Sigmoid colon (tissue), 7 donors: ENCODE data around the gene GPSM3. TPM values are rescaled to one million over a fixed set of nuclear protein-coding genes. Genes with fewer than 3 reads are reported as not detected.

Experiments used
- DNase-seq: peaks from one replicate; pipeline ENCODE4 v3.0.0-alpha.2; 2019
- H3K27ac ChIP-seq, 4 donors: fragments of 200-600 bp; sonication (generic); one replicate each; pipeline ENCODE4 v1.5.1; 2016 to 2019; ENCODE audit warnings: mild to moderate bottlenecking in 1 of 4
- H3K27me3 ChIP-seq, 3 donors: fragments of 200-600 bp; sonication (generic); one replicate each; pipeline ENCODE4 v1.5.1; 2019; ENCODE audit warnings: mild to moderate bottlenecking in 1 of 3
- H3K36me3 ChIP-seq, 4 donors: fragments of 200-600 bp; sonication (generic); one replicate each; pipeline ENCODE4 v1.5.1; 2016 to 2019
- H3K4me1 ChIP-seq, 4 donors: fragments of 200-600 bp; sonication (generic); one replicate each; pipeline ENCODE4 v1.5.1; 2017 to 2019
- H3K4me3 ChIP-seq, 4 donors: fragments of 200-600 bp; sonication (generic); one replicate each; pipeline ENCODE4 v1.5.1; 2017 to 2019; ENCODE audit warnings: mild to moderate bottlenecking in 2 of 4, moderate library complexity in 1 of 4
- H3K9me3 ChIP-seq, 4 donors: fragments of 200-600 bp in 3 of 4; sonication (generic) in 3 of 4; one replicate each; pipeline versions ENCODE4 v1.5.1 to v1.6.1; 2013 to 2019
- CTCF ChIP-seq, 4 experiments: fragments of 450-650 bp in 3 of 4; fragments of 200-600 bp in 1 of 4; IDR thresholded peaks; one replicate each; pipeline ENCODE4 v1.5.1; 2016 to 2019; ENCODE audit warnings: antibody characterized with exemption in 4 of 4, mild to moderate bottlenecking in 3 of 4, moderate library complexity in 2 of 4
- EP300 ChIP-seq, 4 donors: sonication (generic); formaldehyde crosslinking; IDR thresholded peaks; one replicate each; pipeline ENCODE4 v1.6.1; 2017; ENCODE audit warnings: antibody characterized with exemption in 4 of 4
- POLR2A ChIP-seq, 2 donors: fragments of 450-650 bp; IDR thresholded peaks; one replicate each; pipeline ENCODE4 v1.6.1; 2016; ENCODE audit warnings: antibody characterized with exemption in 2 of 2, mild to moderate bottlenecking in 2 of 2, moderate library complexity in 2 of 2
- POLR2AphosphoS5 ChIP-seq, 4 donors: sonication (generic); formaldehyde crosslinking; IDR thresholded peaks; one replicate each; pipeline ENCODE4 v1.6.1; 2017; ENCODE audit warnings: antibody characterized with exemption in 4 of 4
- WGBS, 2 donors: extraction: QIAGEN DNeasy Blood & Tissue Kit; methylation state at CpG; one replicate each; pipeline ENCODE4 v1.1.7; 2013; 5-methylcytosine and 5-hydroxymethylcytosine counted together
- intact Hi-C: fragments of 100-400 bp; cut with DNase I; formaldehyde crosslinking; loops from one replicate; pipeline ENCODE4 v1.15.1; 2023
- polyA plus RNA-seq, 3 donors: library from polyadenylated mRNA; stranded (reverse); fragments of 200-250 nt; gene quantifications; one replicate each; pipeline ENCODE4 v1.2.3, GENCODE V29; 2013
- total RNA-seq, 4 donors: library from RNA; depleted of rRNA; stranded (reverse); fragments of >200 nt; gene quantifications; one replicate each; pipeline ENCODE4 v1.1.0, GENCODE V29; 2016
- donor health status: healthy with polysubstance abuse.
- donor health status: Bipolar disorder and iron deficiency.
- donor health status: healthy.

Gene GPSM3
- total and polyA plus RNA-seq, 7 donors: 5.0 to 56.2 (median 13.3) TPM

- no peak overlapping the region for H3K4me3 ChIP-seq
- no peaks in the 10 kb centered on the region for H3K27me3 ChIP-seq
- no peak for DNase-seq
- H3K36me3 ChIP-seq: peaks cover 27 to 70% (median 29%) of the 10 kb centered on the region in 4 donors
- peak overlapping the region in 3 of 4 donors; percentile 5 to 14 (median 11) for H3K27ac ChIP-seq
- peaks cover 0 to 18% (median 3%) of the 10 kb centered on the region in 4 donors for H3K4me1 ChIP-seq
- TF ChIP-seq CTCF (IDR thresholded peaks at IDR 0.05) (no peak), POLR2A (IDR thresholded peaks at IDR 0.05) (no peak), EP300 (IDR thresholded peaks at IDR 0.05) (no peak), POLR2AphosphoS5 (IDR thresholded peaks at IDR 0.05) (no peak)
- H3K9me3 ChIP-seq: no peaks in the 10 kb centered on the region
- 86 to 88% methylated on average over 11 of the region's 11 CpGs for WGBS, 2 donors
- intact Hi-C loops: no loop called here
Measured at GRCh38 chr6:32168807-32169591, 23.4 kb downstream of the GPSM3 start.

- Histone ChIP-seq H3K36me3 (peaks cover 27 to 73% (median 29%) of the 10 kb centered on the region in 4 donors), H3K4me3 (no peak overlapping the region), H3K9me3 (no peaks in the 10 kb centered on the region), H3K4me1 (peaks cover 0 to 12% (median 3%) of the 10 kb centered on the region in 4 donors), H3K27ac (peak overlapping the region in 1 of 4 donors; percentile 5), H3K27me3 (no peaks in the 10 kb centered on the region)
- TF ChIP-seq POLR2AphosphoS5 (IDR thresholded peaks at IDR 0.05) (no peak), EP300 (IDR thresholded peaks at IDR 0.05) (no peak), CTCF (IDR thresholded peaks at IDR 0.05) (no peak), POLR2A (IDR thresholded peaks at IDR 0.05) (no peak)
- DNase-seq: no peak
- intact Hi-C loops: no loop called here
- WGBS, 2 donors: 76 to 86% methylated on average over 2 of the region's 2 CpGs
Measured at GRCh38 chr6:32168350-32168749, 24.1 kb downstream of the GPSM3 start.

- H3K9me3 ChIP-seq: no peaks in the 10 kb centered on the region
- peak overlapping the region in 1 of 4 donors; percentile 9 for H3K27ac ChIP-seq
- no peak for TF ChIP-seq EP300 (IDR thresholded peaks at IDR 0.05)
- TF ChIP-seq CTCF (IDR thresholded peaks at IDR 0.05): no peak
- TF ChIP-seq POLR2AphosphoS5 (IDR thresholded peaks at IDR 0.05): no peak
- no peaks in the 10 kb centered on the region for H3K27me3 ChIP-seq
- DNase-seq: no peak
- 82 to 86% methylated on average over 6 of the region's 6 CpGs for WGBS, 2 donors
- peaks cover 27 to 78% (median 29%) of the 10 kb centered on the region in 4 donors for H3K36me3 ChIP-seq
- H3K4me1 ChIP-seq: peaks cover 0 to 7% (median under 1%) of the 10 kb centered on the region in 4 donors
- H3K4me3 ChIP-seq: no peak overlapping the region
- intact Hi-C loops: no loop called here
Measured at GRCh38 chr6:32167761-32168262, 24.6 kb downstream of the GPSM3 start.

GRCh38 chr6:32167154-32167760, 25.2 kb downstream of the GPSM3 start:
- no peak overlapping the region for H3K4me3 ChIP-seq
- peak overlapping the region in 1 of 4 donors; percentile 9 for H3K27ac ChIP-seq
- TF ChIP-seq POLR2AphosphoS5 (IDR thresholded peaks at IDR 0.05) (no peak), POLR2A (IDR thresholded peaks at IDR 0.05) (no peak), EP300 (IDR thresholded peaks at IDR 0.05) (no peak), CTCF (IDR thresholded peaks at IDR 0.05) (no peak)
- no peak for DNase-seq
- peaks cover 27 to 84% (median 29%) of the 10 kb centered on the region in 4 donors for H3K36me3 ChIP-seq
- intact Hi-C loops: no loop called here
- peaks cover 0 to 3% (median 0%) of the 10 kb centered on the region in 4 donors for H3K4me1 ChIP-seq
- WGBS, 2 donors: 89 to 90% methylated on average over 32 of the region's 32 CpGs
- no peaks in the 10 kb centered on the region for H3K9me3 ChIP-seq
- H3K27me3 ChIP-seq: no peaks in the 10 kb centered on the region
